Stomach (tissue), 9 donors: ENCODE measurements around the gene SNX3. TPM values are rescaled to one million over a fixed set of nuclear protein-coding genes. Genes with fewer than 3 reads are reported as not detected.
"Not testable (repeated sequence)": the region's sequence is repeated elsewhere in the genome, so short reads cannot be mapped to it uniquely, and the experiment has no call there.

Source experiments
- DNase-seq, 2 donors: peaks; one replicate each; pipeline versions ENCODE4 v3.0.0 to v3.0.0-alpha.2; 2013 to 2019
- H3K27ac ChIP-seq, 5 donors: fragments of 200-600 bp in 4 of 5; sonication (generic) in 4 of 5; one replicate each; pipeline ENCODE4 v1.5.1; 2013 to 2019; ENCODE audit warnings: mild to moderate bottlenecking in 1 of 5, moderate library complexity in 1 of 5
- H3K27me3 ChIP-seq, 3 donors: fragments of 200-600 bp; sonication (generic); one replicate each; pipeline ENCODE4 v1.5.1; 2017 to 2019; ENCODE audit warnings: mixed run types in 1 of 3
- H3K36me3 ChIP-seq, 4 donors: fragments of 200-600 bp; sonication (generic); 1 replicate in 3 of 4; 2 replicates in 1 of 4; pipeline ENCODE4 v1.5.1; 2016 to 2019
- H3K4me1 ChIP-seq, 4 donors: fragments of 200-600 bp; sonication (generic); one replicate each; pipeline ENCODE4 v1.5.1; 2016 to 2019
- H3K4me3 ChIP-seq, 4 donors: fragments of 200-600 bp; sonication (generic) in 3 of 4; one replicate each; pipeline ENCODE4 v1.5.1; 2016 to 2019; ENCODE audit warnings: mild to moderate bottlenecking in 1 of 4
- H3K9me3 ChIP-seq, 4 donors: fragments of 200-600 bp; sonication (generic); one replicate each; pipeline ENCODE4 v1.5.1; 2016 to 2019
- EP300 ChIP-seq: sonication (generic); formaldehyde crosslinking; IDR thresholded peaks from one replicate; pipeline ENCODE4 v1.6.1; 2017; ENCODE audit warnings: antibody characterized with exemption
- POLR2A ChIP-seq, 4 donors: fragments of 450-650 bp; IDR thresholded peaks; one replicate each; pipeline ENCODE4 v1.6.1; 2016; ENCODE audit warnings: antibody characterized with exemption in 4 of 4, control low read depth in 2 of 4, mild to moderate bottlenecking in 1 of 4, moderate library complexity in 1 of 4
- POLR2AphosphoS5 ChIP-seq, 3 donors: sonication (generic); formaldehyde crosslinking; IDR thresholded peaks; one replicate each; pipeline ENCODE4 v1.6.1; 2016; ENCODE audit warnings: antibody characterized with exemption in 3 of 3
- WGBS, 5 donors: extraction: QIAGEN DNeasy Blood & Tissue Kit in 3 of 5; methylation state at CpG; one replicate each; pipeline versions ENCODE4 v1.1.5 to v1.1.7; 2013 to 2018; 5-methylcytosine and 5-hydroxymethylcytosine counted together
- intact Hi-C: fragments of 100-400 bp; cut with DNase I; formaldehyde crosslinking; loops from one replicate; pipeline ENCODE4 v1.15.1; 2023; ENCODE audit warnings: low total_unique reads
- polyA plus RNA-seq, 3 donors: library from polyadenylated mRNA; stranded (reverse); fragments of 200-250 nt; gene quantifications; one replicate each; pipeline ENCODE4 v1.2.3, GENCODE V29; 2013
- total RNA-seq, 5 donors: library from RNA; depleted of rRNA; stranded (reverse); fragments of >200 nt; gene quantifications; one replicate each; pipeline versions ENCODE4 v1.1.0 to v1.2.3, GENCODE V29; 2014 to 2016
- TF ChIP-seq, protein P1 (sequence below), 7 experiments: fragments of 450-650 bp in 4 of 7; fragments of 200-600 bp in 3 of 7; sonication (generic) in 3 of 7; IDR thresholded peaks; one replicate each; pipeline ENCODE4 v1.5.1; 2016 to 2019; ENCODE audit warnings: antibody characterized with exemption in 7 of 7, control low read depth in 2 of 7, mild to moderate bottlenecking in 1 of 7
- donor health status: healthy with polysubstance abuse.
- donor health status: Bipolar disorder and iron deficiency.
- donor health status: healthy.

The SNX3 gene
- total and polyA plus RNA-seq, 8 donors = 46.1 to 199 (median 144) TPM

DNA sequence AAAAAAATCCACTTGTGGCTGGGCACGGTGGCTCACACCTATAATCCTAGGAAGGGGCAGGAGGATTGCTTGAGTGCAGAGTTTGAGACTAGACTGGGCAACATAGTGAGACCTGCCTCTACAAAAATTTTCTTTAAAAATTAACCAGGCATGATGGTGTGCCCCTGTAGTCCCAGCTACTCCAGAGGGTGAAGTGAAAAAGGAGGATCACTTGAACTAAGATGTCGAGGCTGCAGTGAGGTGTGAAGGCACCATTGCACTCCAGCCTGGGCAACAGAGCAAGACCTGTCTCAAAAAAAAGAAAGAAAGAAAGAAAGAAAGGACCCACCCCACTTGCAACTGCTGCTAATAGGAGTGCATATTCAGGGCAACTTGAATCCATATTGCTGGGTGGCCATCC lies 13.7 kb upstream of the SNX3 start:
- DNase-seq = no peak
- intact Hi-C loops = no loop called here
- Histone ChIP-seq H3K4me1 (no peaks in the 10 kb centered on the region), H3K9me3 (no peaks in the 10 kb centered on the region), H3K4me3 (no peak overlapping the region), H3K27ac (no peak overlapping the region), H3K36me3 (no peaks in the 10 kb centered on the region), H3K27me3 (no peaks in the 10 kb centered on the region)
- TF ChIP-seq POLR2A (IDR thresholded peaks at IDR 0.05) (no peak), POLR2AphosphoS5 (IDR thresholded peaks at IDR 0.05) (no peak), EP300 (no peak)
- TF ChIP-seq, protein P1, sequence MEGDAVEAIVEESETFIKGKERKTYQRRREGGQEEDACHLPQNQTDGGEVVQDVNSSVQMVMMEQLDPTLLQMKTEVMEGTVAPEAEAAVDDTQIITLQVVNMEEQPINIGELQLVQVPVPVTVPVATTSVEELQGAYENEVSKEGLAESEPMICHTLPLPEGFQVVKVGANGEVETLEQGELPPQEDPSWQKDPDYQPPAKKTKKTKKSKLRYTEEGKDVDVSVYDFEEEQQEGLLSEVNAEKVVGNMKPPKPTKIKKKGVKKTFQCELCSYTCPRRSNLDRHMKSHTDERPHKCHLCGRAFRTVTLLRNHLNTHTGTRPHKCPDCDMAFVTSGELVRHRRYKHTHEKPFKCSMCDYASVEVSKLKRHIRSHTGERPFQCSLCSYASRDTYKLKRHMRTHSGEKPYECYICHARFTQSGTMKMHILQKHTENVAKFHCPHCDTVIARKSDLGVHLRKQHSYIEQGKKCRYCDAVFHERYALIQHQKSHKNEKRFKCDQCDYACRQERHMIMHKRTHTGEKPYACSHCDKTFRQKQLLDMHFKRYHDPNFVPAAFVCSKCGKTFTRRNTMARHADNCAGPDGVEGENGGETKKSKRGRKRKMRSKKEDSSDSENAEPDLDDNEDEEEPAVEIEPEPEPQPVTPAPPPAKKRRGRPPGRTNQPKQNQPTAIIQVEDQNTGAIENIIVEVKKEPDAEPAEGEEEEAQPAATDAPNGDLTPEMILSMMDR (IDR thresholded peaks at IDR 0.05) = no peak
- 70 to 81% (median 77%) methylated on average over 2 of the region's 2 CpGs for whole genome bisulfite sequencing, 5 donors

- 93 to 100% (median 97%) methylated on average over 1 to 28 of the region's 31 CpGs; no CpG with 5 or more reads in 1 of the 5 donors for WGBS, 5 donors
- H3K4me1 ChIP-seq, H3K4me3 ChIP-seq, DNase-seq, H3K27me3 ChIP-seq, H3K27ac ChIP-seq, H3K36me3 ChIP-seq, intact Hi-C loops, H3K9me3 ChIP-seq: not testable (repeated sequence)
Measured at GRCh38 chr6:108269955-108270354, 9.1 kb upstream of the SNX3 start.

DNA sequence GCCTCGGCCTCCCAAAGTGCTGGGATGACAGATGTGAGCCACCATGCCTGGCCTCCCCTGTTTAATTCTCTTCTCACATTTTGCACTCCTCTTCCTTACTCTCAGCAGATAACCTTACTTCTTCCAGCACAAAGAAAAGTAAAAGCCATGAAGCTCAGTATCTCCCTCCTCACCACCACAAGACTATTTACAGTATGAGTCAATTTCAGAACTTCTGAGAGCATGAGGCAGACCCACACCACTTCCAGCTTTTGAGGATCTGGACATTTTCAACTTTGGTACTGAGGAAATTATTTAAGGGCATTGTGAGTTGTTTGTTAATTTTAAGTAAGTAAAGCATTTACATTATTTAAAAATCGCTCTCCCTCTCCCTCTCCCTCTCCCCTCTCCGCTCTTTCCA lies 8.0 kb upstream of the SNX3 start:
- H3K27me3 ChIP-seq = no peaks in the 10 kb centered on the region
- no peaks in the 10 kb centered on the region for H3K36me3 ChIP-seq
- no peaks in the 10 kb centered on the region for H3K9me3 ChIP-seq
- TF ChIP-seq POLR2AphosphoS5 (IDR thresholded peaks at IDR 0.05) = no peak
- TF ChIP-seq POLR2A (IDR thresholded peaks at IDR 0.05) = no peak
- TF ChIP-seq EP300 = no peak
- TF ChIP-seq, protein P1 (IDR thresholded peaks at IDR 0.05) = no peak
- WGBS, 5 donors = 74 to 96% (median 85%) methylated on average over 3 of the region's 3 CpGs
- DNase-seq = no peak
- H3K27ac ChIP-seq = no peak overlapping the region
- intact Hi-C loops = no loop called here
- H3K4me3 ChIP-seq = no peak overlapping the region
- H3K4me1 ChIP-seq = no peaks in the 10 kb centered on the region

DNA sequence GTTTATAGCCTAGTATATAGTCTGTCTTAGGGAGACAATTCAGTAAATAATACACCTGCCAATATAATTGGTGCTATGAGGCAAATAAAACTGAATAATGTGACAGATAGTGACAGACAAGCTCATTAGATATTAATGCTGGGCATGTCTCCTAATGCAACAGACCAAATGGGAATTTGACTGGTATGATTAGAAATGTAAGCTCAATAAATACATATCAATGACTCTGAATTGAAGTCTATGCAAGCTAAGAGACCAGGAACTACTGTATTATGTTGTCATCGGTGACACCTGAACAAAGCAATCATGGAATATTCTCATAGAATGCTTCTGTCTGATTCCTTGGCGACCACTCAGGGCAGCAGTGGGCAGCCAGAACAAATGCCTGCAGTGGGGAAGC lies 2.5 kb upstream of the SNX3 start:
- peaks cover 4 to 23% (median 15%) of the 10 kb centered on the region in 4 donors for H3K4me1 ChIP-seq
- H3K36me3 ChIP-seq = no peaks in the 10 kb centered on the region
- 80 to 92% (median 88%) methylated on average over 2 of the region's 2 CpGs for WGBS, 5 donors
- TF ChIP-seq, protein P1 (IDR thresholded peaks at IDR 0.05) = no peak
- TF ChIP-seq POLR2A (IDR thresholded peaks at IDR 0.05) (no peak), POLR2AphosphoS5 (IDR thresholded peaks at IDR 0.05) (no peak), EP300 (no peak)
- DNase-seq = no peak
- intact Hi-C loops = loop anchor here (5.0 kb wide), 1 partner anchor 146 kb away; no protein-coding TSS in a partner anchor
- no peak overlapping the region for H3K27ac ChIP-seq
- no peaks in the 10 kb centered on the region for H3K9me3 ChIP-seq
- no peak overlapping the region for H3K4me3 ChIP-seq
- H3K27me3 ChIP-seq = no peaks in the 10 kb centered on the region

GRCh38 chr6:108260126-108260808 lies 573 bp downstream of the SNX3 start:
- Histone ChIP-seq H3K4me3 (peak overlapping the region; percentile 80 to 95 (median 90)), H3K4me1 (peaks cover 11 to 52% (median 37%) of the 10 kb centered on the region in 4 donors), H3K27ac (peak overlapping the region; percentile 74 to 99 (median 95)), H3K9me3 (no peaks in the 10 kb centered on the region), H3K36me3 (peaks cover 0 to 12% (median 4%) of the 10 kb centered on the region in 4 donors), H3K27me3 (no peaks in the 10 kb centered on the region)
- WGBS, 5 donors = 0 to 1% (median 1%) methylated on average over 24 to 29 of the region's 29 CpGs
- intact Hi-C loops = loop anchor here (5.0 kb wide), 1 partner anchor 143 kb away; no protein-coding TSS in a partner anchor
- DNase-seq = peak; percentile 33 to 75
- TF ChIP-seq, protein P1 (IDR thresholded peaks at IDR 0.05) = no peak
- TF ChIP-seq POLR2A (IDR thresholded peaks at IDR 0.05) (no peak), POLR2AphosphoS5 (IDR thresholded peaks at IDR 0.05) (peak in 2 of 3 donors; percentile 12 to 49), EP300 (no peak)
